Ishikawa (cell line): ENCODE data around the gene VEGFC.

Experiments used
- CEBPB ChIP-seq: IDR thresholded peaks from 2 replicates; pipeline ENCODE4 v1.6.1; 2012
- CREB1 ChIP-seq: IDR thresholded peaks from 2 replicates; pipeline ENCODE4 v1.6.1; 2012; ENCODE audit warnings: low read depth
- EGR1 ChIP-seq: IDR thresholded peaks from 2 replicates; pipeline ENCODE4 v1.6.1; 2012
- EP300 ChIP-seq: IDR thresholded peaks from 2 replicates; pipeline ENCODE4 v1.6.1; 2012; ENCODE audit warnings: borderline replicate concordance
- FOXM1 ChIP-seq: IDR thresholded peaks from 2 replicates; pipeline ENCODE4 v1.6.1; 2012; ENCODE audit warnings: low read depth, borderline replicate concordance
- NFIC ChIP-seq: IDR thresholded peaks from 2 replicates; pipeline ENCODE4 v1.6.1; 2012
- RAD21 ChIP-seq: IDR thresholded peaks from 2 replicates; pipeline ENCODE4 v1.6.1; 2012; ENCODE audit warnings: low read depth
- TAF1 ChIP-seq: IDR thresholded peaks from 2 replicates; pipeline ENCODE4 v1.6.1; 2012; ENCODE audit warnings: low read depth, mild to moderate bottlenecking
- TCF12 ChIP-seq: IDR thresholded peaks from 2 replicates; pipeline ENCODE4 v1.6.1; 2012; ENCODE audit warnings: low read depth
- TEAD4 ChIP-seq: IDR thresholded peaks from 2 replicates; pipeline ENCODE4 v1.6.1; 2012
- YY1 ChIP-seq: IDR thresholded peaks from 2 replicates; pipeline ENCODE4 v1.6.1; 2012; ENCODE audit warnings: low read depth
- ZBTB7A ChIP-seq: IDR thresholded peaks from 2 replicates; pipeline ENCODE4 v1.6.1; 2012; ENCODE audit warnings: low read depth
- TF ChIP-seq, protein P1 (sequence below): IDR thresholded peaks from 2 replicates; pipeline ENCODE4 v1.6.1; 2012
- TF ChIP-seq, protein P2 (sequence below): IDR thresholded peaks from 2 replicates; pipeline ENCODE4 v1.6.1; 2012
- TF ChIP-seq, protein P3 (sequence below): IDR thresholded peaks from 2 replicates; pipeline ENCODE4 v1.6.1; 2012; ENCODE audit warnings: low read depth, mild to moderate bottlenecking

The VEGFC gene

DNA sequence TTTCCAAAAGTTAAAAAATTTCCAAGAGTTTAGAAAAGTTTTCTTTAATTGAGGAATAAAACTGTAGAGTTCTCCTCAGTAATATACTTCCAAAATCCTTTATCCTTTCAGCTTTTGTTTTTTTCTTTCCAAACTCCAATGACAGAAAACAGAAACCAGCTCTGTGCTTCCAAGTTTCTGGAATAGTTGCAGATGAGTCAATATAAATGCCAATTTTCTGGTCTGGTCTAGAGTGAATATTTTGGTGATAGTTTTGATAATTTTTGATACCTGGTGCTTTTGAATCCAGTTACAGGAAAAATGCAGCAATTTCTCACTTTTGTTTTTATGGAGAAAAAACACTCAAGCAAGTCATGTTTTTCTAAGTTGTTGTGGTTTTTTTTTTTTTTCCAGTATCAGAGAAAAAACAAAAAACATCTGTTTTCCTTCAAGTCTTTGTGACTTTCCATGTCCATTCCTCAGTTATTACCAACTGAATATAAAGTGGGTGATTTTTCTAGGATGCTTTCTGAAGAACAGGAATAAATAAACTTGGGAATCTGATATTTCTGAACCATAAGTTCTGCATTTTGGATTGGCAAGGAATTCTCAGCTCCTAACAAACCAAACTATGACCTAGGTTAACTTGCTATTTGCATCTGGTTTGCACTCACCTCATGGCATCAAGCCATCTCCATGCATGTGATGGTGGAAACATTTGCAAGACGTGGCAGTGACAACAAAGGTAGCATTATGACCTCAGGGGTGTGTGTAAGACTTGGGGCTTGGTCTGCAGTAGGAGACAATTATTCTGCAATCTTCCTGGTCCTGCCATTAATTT, 139.1 kb downstream of the VEGFC start:
- no peak for TF ChIP-seq ZBTB7A
- TF ChIP-seq, protein P1, sequence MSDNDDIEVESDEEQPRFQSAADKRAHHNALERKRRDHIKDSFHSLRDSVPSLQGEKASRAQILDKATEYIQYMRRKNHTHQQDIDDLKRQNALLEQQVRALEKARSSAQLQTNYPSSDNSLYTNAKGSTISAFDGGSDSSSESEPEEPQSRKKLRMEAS, result no peak
- no peak for TF ChIP-seq EGR1
- TF ChIP-seq RAD21, result no peak
- TF ChIP-seq TAF1, result no peak
- TF ChIP-seq YY1, result no peak
- TF ChIP-seq CEBPB, result no peak
- no peak for TF ChIP-seq FOXM1
- no peak for TF ChIP-seq TEAD4
- TF ChIP-seq, protein P2, sequence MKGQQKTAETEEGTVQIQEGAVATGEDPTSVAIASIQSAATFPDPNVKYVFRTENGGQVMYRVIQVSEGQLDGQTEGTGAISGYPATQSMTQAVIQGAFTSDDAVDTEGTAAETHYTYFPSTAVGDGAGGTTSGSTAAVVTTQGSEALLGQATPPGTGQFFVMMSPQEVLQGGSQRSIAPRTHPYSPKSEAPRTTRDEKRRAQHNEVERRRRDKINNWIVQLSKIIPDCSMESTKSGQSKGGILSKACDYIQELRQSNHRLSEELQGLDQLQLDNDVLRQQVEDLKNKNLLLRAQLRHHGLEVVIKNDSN, result no peak
- TF ChIP-seq NFIC, result no peak
- TF ChIP-seq, protein P3, sequence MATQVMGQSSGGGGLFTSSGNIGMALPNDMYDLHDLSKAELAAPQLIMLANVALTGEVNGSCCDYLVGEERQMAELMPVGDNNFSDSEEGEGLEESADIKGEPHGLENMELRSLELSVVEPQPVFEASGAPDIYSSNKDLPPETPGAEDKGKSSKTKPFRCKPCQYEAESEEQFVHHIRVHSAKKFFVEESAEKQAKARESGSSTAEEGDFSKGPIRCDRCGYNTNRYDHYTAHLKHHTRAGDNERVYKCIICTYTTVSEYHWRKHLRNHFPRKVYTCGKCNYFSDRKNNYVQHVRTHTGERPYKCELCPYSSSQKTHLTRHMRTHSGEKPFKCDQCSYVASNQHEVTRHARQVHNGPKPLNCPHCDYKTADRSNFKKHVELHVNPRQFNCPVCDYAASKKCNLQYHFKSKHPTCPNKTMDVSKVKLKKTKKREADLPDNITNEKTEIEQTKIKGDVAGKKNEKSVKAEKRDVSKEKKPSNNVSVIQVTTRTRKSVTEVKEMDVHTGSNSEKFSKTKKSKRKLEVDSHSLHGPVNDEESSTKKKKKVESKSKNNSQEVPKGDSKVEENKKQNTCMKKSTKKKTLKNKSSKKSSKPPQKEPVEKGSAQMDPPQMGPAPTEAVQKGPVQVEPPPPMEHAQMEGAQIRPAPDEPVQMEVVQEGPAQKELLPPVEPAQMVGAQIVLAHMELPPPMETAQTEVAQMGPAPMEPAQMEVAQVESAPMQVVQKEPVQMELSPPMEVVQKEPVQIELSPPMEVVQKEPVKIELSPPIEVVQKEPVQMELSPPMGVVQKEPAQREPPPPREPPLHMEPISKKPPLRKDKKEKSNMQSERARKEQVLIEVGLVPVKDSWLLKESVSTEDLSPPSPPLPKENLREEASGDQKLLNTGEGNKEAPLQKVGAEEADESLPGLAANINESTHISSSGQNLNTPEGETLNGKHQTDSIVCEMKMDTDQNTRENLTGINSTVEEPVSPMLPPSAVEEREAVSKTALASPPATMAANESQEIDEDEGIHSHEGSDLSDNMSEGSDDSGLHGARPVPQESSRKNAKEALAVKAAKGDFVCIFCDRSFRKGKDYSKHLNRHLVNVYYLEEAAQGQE, result no peak
- no peak for TF ChIP-seq EP300
- TF ChIP-seq TCF12, result no peak
- TF ChIP-seq CREB1, result no peak

GRCh38 chr4:176646311-176646710, 146.4 kb downstream of the VEGFC start:
- TF ChIP-seq TEAD4, result no peak

- no peak for TF ChIP-seq FOXM1
- no peak for TF ChIP-seq CREB1
Observed at GRCh38 chr4:176645246-176645960, 147.3 kb downstream of the VEGFC start.

GRCh38 chr4:176642472-176642871, 150.2 kb downstream of the VEGFC start:
- TF ChIP-seq RAD21, result 0 out of 2 replicates have a peak, but pooled peaks have one; percentile 8
- no peak for TF ChIP-seq CEBPB
- no peak for TF ChIP-seq TCF12
- no peak for TF ChIP-seq EP300
- TF ChIP-seq, protein P3, result no peak

GRCh38 chr4:176641237-176641636, 151.5 kb downstream of the VEGFC start:
- TF ChIP-seq ZBTB7A (no peak), YY1 (no peak), EP300 (no peak), EGR1 (no peak), CREB1 (no peak)
- TF ChIP-seq, protein P2, result no peak

- no peak for TF ChIP-seq CREB1
- no peak for TF ChIP-seq FOXM1
Observed at GRCh38 chr4:176638992-176639391, 153.7 kb downstream of the VEGFC start.

- TF ChIP-seq EP300 (no peak), CREB1 (no peak), TCF12 (no peak), FOXM1 (no peak), TAF1 (no peak), RAD21 (no peak), YY1 (no peak)
- TF ChIP-seq, protein P1, result no peak
- TF ChIP-seq, protein P2, result no peak
- TF ChIP-seq, protein P3, result no peak
Observed at GRCh38 chr4:176636292-176636691, 156.4 kb downstream of the VEGFC start.
